KMS-11 (cell line): ENCODE results near the gene FUT6.
"Not testable (repeated sequence)": the region's sequence is repeated elsewhere in the genome, so short reads cannot be mapped to it uniquely, and the experiment has no call there.

Experiments
- H2AFZ ChIP-seq: fragments of 200-600 bp; sonication (generic); 2 replicates; pipeline ENCODE4 v1.6.1; 2016; ENCODE audit warnings: antibody characterized with exemption, mixed run types, low read depth
- H3K27ac ChIP-seq: fragments of 200-600 bp; sonication (generic); 2 replicates; pipeline ENCODE4 v1.6.1; 2016; ENCODE audit warnings: mild to moderate bottlenecking, mixed run types
- H3K27me3 ChIP-seq: fragments of 200-600 bp; sonication (generic); 2 replicates; pipeline ENCODE4 v1.6.1; 2017; ENCODE audit warnings: mild to moderate bottlenecking, low read depth, mixed run types, moderate library complexity; ENCODE audit not compliant: insufficient read depth
- H3K36me3 ChIP-seq: fragments of 200-600 bp; sonication (generic); 2 replicates; pipeline ENCODE4 v1.6.1; 2017; ENCODE audit warnings: mild to moderate bottlenecking, mixed run types; ENCODE audit not compliant: insufficient read depth
- H3K4me1 ChIP-seq: fragments of 200-600 bp; sonication (generic); 2 replicates; pipeline ENCODE4 v1.6.1; 2016; ENCODE audit warnings: mild to moderate bottlenecking, low read depth, mixed run types; ENCODE audit not compliant: poor library complexity, severe bottlenecking
- H3K4me2 ChIP-seq: fragments of 200-600 bp; sonication (generic); 2 replicates; pipeline ENCODE4 v1.7.0; 2016; ENCODE audit warnings: mild to moderate bottlenecking, mixed run types
- H3K4me3 ChIP-seq: fragments of 200-600 bp; sonication (generic); IDR thresholded peaks from 2 replicates; pipeline ENCODE4 v1.6.1; 2017; ENCODE audit warnings: low read depth, low read length, mixed read lengths; ENCODE audit not compliant: insufficient read depth
- H3K79me2 ChIP-seq: fragments of 200-600 bp; sonication (generic); 2 replicates; pipeline ENCODE4 v1.6.1; 2016; ENCODE audit warnings: low read depth, mixed run types; ENCODE audit not compliant: insufficient read depth
- H3K9ac ChIP-seq: fragments of 200-600 bp; sonication (generic); 2 replicates; pipeline ENCODE4 v1.6.1; 2016; ENCODE audit warnings: mild to moderate bottlenecking, mixed run types
- H4K20me1 ChIP-seq: fragments of 200-600 bp; sonication (generic); 2 replicates; pipeline ENCODE4 v1.6.1; 2016; ENCODE audit warnings: mild to moderate bottlenecking, mixed run types; ENCODE audit not compliant: insufficient read depth
- TF ChIP-seq, protein P1 (sequence below): fragments of 200-600 bp; sonication (generic); conservative IDR thresholded peaks from 2 replicates; pipeline ENCODE4 v1.6.1; 2017; ENCODE audit warnings: low read depth, mild to moderate bottlenecking, antibody characterized with exemption, low read length, moderate library complexity, mixed read lengths

Gene FUT6

DNA sequence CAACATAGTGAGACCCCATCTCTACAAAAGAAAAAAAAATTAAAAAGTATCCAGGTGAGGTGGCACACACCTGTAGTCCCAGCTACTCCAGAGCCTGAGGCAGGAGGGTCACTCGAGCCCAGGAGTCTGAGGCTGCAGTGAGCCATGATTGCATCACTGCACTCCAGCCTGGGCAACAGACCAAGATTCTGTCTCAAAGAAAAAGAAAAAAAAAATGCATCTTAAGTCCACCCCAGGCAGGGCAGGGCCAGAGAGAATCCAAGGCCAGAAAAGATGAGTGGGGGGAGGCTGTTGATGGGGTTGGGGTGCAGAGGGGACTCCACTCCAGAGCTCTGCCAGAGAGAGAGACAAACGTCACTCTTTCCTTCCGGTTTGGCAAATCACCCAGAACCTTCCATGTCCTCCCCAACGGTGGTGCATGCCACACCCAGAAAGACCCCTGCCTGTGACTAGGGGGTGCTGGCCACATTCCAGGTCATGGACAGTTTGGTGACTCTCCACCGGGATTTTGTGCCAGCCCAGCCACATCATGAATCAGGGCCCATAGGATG is 11.3 kb upstream of the FUT6 start:
- Histone ChIP-seq H3K9ac (no peak overlapping the region), H3K4me2 (no peak overlapping the region), H3K27me3 (peaks cover 67% of the 10 kb centered on the region), H2AFZ (no peak overlapping the region), H3K36me3 (no peaks in the 10 kb centered on the region), H3K27ac (no peak overlapping the region), H3K79me2 (no peaks in the 10 kb centered on the region), H3K4me3 (no peak overlapping the region), H3K4me1 (no peaks in the 10 kb centered on the region), H4K20me1 (no peaks in the 10 kb centered on the region)
- TF ChIP-seq, protein P1, sequence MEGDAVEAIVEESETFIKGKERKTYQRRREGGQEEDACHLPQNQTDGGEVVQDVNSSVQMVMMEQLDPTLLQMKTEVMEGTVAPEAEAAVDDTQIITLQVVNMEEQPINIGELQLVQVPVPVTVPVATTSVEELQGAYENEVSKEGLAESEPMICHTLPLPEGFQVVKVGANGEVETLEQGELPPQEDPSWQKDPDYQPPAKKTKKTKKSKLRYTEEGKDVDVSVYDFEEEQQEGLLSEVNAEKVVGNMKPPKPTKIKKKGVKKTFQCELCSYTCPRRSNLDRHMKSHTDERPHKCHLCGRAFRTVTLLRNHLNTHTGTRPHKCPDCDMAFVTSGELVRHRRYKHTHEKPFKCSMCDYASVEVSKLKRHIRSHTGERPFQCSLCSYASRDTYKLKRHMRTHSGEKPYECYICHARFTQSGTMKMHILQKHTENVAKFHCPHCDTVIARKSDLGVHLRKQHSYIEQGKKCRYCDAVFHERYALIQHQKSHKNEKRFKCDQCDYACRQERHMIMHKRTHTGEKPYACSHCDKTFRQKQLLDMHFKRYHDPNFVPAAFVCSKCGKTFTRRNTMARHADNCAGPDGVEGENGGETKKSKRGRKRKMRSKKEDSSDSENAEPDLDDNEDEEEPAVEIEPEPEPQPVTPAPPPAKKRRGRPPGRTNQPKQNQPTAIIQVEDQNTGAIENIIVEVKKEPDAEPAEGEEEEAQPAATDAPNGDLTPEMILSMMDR, result no peak

DNA sequence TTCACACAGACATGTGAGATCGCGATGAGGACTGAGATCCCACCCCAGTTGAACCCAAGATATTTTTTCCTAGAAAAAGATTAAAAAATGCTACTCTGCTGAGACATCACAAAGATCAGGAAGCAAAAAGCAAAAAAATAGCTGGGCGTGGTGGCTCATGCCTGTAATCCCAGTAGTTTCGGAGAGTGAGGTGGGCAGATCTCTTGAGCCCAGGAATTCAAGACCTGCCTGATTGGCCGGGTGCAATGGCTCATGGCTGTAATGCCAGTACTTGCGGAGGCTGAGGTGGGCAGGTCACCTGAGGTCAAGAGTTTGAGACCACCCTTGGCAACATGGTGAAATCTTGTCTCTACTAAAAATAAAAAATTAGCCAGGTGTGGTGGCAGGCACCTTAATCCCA is 10.7 kb upstream of the FUT6 start:
- Histone ChIP-seq H2AFZ (no peak overlapping the region), H3K4me1 (no peaks in the 10 kb centered on the region), H3K4me2 (no peak overlapping the region), H3K4me3 (no peak overlapping the region), H3K27ac (no peak overlapping the region), H3K27me3 (peaks cover 67% of the 10 kb centered on the region), H3K79me2 (no peaks in the 10 kb centered on the region), H3K36me3 (no peaks in the 10 kb centered on the region), H3K9ac (no peak overlapping the region), H4K20me1 (no peaks in the 10 kb centered on the region)
- TF ChIP-seq, protein P1, result no peak

DNA sequence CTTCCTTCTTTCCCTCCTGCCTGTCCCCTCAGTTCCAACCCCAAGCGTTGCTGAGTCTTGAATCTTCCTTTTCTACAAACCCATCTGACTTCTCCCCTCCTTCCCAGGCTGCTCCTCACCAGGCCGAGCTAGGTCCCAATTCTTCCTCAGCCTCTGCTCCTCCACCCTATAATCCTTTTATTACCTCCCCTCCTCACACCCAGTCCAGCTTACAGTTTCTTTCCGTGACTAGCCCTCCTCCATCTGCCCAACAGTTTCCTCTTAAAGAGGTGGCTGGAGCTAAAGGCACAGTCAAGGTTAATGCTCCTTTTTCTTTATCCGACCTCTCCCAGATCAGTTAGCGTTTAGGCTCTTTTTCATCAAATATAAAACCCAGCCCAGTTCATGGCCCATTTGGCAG is 9.1 kb upstream of the FUT6 start:
- H2AFZ ChIP-seq, H3K9ac ChIP-seq, H3K4me1 ChIP-seq, H3K4me3 ChIP-seq, H3K36me3 ChIP-seq, H3K79me2 ChIP-seq, H4K20me1 ChIP-seq, H3K4me2 ChIP-seq, H3K27ac ChIP-seq: not testable (repeated sequence)
- H3K27me3 ChIP-seq, result peaks cover 57% of the 10 kb centered on the region

DNA sequence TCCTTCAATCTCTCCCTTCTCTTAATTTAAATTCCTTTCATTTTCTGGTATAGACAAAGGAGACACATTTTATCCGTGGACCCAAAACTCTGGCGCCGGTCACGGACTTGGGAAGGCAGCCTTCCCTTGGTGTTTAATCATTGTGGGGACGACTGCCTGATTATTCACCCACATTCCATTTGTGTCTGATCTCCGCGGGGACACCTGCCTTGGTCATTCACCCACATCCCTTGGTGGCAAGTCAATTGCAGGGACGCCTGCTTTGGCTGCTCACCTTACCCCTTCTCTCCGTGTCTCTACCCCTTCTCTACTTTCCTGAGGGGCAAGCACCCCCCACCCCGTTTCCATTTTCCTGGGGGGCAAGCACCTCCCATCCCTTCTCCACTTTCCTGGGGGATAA is 8.3 kb upstream of the FUT6 start:
- H3K4me2 ChIP-seq, H3K9ac ChIP-seq, H3K4me1 ChIP-seq, H2AFZ ChIP-seq, H3K27ac ChIP-seq, H4K20me1 ChIP-seq, H3K36me3 ChIP-seq, H3K4me3 ChIP-seq, H3K79me2 ChIP-seq: not testable (repeated sequence)
- H3K27me3 ChIP-seq, result peaks cover 53% of the 10 kb centered on the region

DNA sequence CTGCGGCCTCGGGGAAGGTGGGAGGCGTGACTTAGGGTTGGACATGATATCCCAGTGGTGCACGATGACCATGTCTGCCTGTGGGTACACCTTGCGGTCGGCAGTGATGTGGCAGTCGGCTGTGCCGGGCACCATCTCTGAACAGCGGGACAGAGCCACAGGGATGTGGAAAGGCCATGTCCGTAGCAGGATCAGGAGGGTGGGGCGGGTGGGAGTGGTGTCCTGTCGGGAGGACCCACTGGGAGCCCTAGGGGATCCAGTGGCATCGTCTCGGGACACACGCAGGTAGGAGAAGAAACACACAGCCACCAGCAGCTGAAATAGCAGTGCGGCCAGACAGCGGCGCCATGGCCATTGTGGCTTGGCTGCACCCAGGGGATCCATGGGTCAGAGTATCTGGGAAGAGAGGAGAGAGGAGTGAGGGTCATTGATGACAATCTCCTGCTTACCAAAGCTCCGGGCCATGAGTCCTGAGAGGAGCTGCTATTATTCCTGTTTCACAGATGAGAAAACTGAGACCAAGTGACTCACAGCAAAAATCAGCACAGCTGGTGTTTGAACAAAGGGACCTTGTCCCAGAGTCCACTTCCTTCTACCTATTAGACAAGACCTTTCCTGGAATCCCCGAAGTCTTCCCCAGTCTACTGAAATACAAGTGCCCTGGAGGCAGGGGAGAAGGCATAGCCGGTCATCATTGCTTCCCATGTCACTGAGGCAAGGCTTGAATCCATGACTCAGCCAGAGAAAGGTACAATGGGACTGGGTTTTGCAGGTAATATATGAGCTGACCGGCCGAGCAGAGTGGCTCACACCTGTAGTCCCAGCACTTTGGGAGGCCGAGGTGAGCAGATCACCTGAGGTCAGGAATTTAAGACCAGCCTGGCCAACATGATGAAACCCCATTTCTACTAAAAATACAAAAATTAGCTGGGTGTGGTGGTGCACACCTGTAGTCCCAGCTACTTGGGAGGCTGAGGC is 5.2 kb upstream of the FUT6 start:
- H3K79me2 ChIP-seq, result no peaks in the 10 kb centered on the region
- TF ChIP-seq, protein P1, result no peak
- no peak overlapping the region for H3K4me3 ChIP-seq
- no peak overlapping the region for H2AFZ ChIP-seq
- H4K20me1 ChIP-seq, result no peaks in the 10 kb centered on the region
- H3K9ac ChIP-seq, result no peak overlapping the region
- H3K27me3 ChIP-seq, result peaks cover 40% of the 10 kb centered on the region
- H3K27ac ChIP-seq, result no peak overlapping the region
- no peak overlapping the region for H3K4me2 ChIP-seq
- no peaks in the 10 kb centered on the region for H3K4me1 ChIP-seq
- no peaks in the 10 kb centered on the region for H3K36me3 ChIP-seq
